Endometrial microvascular endothelial cells (primary cell): ENCODE results near the gene BIN1. TPM values are rescaled to one million over a fixed set of nuclear protein-coding genes. Genes with fewer than 3 reads are reported as not detected.

Experiments
- in situ Hi-C: cut with HindIII; loops from 2 replicates; pipeline ENCODE4 v1.10.0; 2017; ENCODE audit warnings: low sequenced_read_pairs, low pct_unique_long_range_greater_than_20kb; ENCODE audit errors: inconsistent ontology term
- total RNA-seq: library from RNA; depleted of rRNA; stranded (reverse); fragments of >200 nt; gene quantifications from one replicate; pipeline ENCODE4 v1.2.3, GENCODE V29; 2015; ENCODE audit errors: inconsistent ontology term

The BIN1 gene
- total RNA-seq, 1 donor from 2014 or later, result 31.5 TPM

DNA sequence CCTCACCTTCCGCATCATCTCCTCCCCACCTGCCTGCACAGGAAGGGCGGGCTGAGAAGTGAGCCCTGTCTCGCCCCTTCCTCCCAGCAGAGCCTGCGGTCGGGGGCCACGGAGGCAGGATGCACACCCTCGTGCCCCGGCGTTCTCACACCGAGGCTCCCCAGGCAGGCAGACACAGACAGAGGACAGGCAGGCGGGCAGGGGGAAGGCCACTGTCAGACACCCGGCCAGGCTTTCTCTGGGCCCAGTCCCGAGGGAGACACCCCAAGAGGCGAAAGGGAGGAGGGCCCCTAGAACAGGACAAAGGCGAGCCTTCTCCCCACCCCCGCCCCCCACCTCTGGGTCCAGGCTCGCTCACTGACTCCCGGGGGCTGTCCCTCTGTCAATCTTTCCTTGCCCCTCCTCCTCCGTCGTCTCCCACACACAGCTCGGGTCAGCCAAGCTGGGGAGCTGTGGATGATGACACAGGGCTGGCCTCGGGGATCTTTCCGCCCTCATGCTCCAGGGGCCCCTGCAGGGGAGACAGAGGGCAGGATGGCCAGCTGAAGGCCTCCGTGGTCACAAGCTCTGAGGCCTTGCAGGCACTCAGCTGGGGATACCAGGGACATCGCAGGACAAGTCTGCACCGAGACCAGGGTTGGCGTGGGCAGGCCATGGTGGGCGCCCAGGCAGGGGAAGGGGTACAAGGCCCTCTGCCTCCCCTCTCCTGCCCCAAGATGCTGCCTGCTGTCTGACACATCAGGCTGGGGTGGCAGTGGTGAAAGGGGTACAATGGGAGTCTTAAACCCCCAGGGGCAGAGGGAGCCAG is 24.9 kb downstream of the BIN1 start:
- in situ Hi-C loops, result no loop called here

DNA sequence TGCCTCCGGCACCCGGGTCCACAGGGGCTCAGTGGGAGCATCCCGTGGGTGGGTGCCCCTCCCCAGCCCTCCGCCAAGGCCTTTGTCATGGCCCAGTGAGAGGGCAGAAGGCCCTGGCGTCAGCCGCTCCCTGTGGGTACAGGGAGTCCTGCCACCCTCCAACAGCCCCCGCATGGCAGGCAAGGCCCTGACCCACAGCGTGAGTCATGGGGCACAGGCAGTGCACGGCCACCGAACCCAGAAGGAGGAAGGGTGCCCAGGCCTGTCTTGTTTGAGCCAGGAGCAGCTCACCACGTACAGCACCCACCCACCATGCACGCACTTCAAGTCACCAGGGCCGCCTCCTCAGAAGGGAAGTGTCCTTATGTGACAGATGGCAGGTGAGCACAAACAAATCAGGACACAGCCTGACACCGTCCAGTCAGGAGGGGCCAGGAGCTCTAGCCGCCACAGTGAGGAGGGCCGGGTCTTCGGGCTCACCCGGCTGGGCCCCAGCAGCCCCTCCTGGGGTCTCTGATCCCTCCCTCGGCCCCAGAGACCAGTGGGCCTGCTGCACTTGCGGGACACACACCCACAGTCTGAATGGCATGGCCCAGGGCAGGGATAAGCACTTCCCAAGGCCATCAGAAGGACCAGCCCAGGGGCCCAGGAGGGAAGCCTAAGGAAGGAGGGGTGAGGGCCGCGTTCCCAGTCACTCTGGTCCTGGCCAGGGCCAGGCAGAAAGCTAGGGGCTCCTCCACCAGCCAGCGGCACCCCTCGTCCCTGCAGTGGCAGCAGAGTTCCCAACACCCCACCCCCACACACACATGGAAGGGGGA is 25.8 kb downstream of the BIN1 start:
- in situ Hi-C loops, result no loop called here

DNA sequence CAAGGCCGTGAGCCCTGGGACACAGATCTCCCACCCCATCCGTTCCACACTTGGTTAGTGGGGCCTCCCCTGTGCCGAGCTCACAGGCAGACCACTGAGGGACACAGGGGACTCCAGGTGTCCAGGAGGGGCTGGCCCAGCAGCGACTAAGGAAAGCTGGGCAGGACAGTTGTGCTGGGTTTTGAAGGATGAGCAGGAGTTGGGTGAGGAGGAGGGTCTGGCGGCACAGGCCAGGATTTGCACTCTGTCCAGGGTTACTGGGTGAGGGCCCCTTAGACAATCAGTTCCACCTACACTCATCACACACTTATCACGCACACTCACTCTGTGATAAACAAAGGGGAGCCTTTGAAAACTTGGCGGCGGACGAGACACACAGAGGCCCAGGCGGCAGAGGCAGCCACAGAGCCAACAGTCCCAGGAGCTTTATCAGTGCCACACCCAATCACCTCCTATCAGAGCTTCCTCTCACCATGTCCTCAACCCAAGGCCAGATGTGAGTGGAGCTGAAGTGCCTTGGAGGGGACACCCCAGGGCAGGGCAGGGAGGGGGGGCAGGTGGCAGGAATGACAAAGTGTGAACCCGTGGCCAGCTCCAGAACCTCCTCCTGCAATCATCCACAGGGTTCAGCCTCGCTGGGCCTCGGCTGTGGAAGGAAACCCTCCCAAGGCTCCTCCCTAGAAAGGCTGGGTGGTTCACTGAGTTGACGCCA is 26.6 kb downstream of the BIN1 start:
- in situ Hi-C loops, result no loop called here

DNA sequence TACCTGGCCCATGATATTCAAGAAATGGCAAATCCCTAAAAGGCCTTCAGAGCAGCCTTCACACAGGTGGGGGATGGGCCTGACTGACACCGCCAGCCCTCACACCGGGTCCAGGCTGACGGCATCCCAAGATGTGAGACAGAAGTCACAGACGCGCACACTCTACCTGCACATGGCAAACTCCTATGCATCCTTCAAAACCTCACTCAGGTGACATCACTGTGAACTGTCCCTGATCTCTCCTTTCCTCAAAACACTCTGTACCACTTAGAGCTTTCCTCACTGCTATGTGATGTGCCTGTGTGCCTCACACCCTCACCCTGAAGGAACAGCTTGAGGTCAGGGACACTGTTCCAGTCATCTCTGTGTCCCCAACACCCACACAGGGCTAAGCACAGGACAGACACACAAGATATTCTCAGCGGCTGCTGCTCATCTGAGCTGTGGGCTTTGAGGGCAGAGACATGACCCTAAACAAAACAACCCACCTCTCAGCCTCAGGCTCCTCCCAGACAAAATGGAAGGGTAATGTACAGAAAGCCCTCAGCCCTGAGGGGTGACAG is 27.5 kb downstream of the BIN1 start:
- in situ Hi-C loops, result no loop called here

- in situ Hi-C loops, result no loop called here
Observed at GRCh38 chr2:127078666-127079270, 28.2 kb downstream of the BIN1 start.

DNA sequence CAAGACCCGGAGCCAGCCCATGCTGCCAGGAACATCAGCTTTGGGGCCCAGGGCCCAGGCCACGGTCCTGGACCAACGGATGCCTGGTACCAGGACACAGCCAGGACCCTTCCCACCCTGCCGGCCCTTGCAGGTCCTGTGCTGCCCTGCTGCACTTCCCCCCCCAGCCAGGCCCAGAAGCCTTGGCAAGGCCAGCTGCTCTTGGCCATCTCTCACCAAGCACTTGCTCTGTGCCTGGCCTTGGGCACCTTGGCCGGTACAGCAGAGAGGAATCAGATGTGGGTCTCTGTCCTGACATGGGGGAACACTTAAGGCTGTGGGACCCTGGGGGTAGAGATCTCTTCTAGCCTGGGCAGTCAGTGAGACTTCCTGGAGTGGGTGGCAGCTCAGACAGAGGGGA is 28.9 kb downstream of the BIN1 start:
- in situ Hi-C loops, result no loop called here

- in situ Hi-C loops, result no loop called here
Observed at GRCh38 chr2:127076924-127077323, 30.0 kb downstream of the BIN1 start.

DNA sequence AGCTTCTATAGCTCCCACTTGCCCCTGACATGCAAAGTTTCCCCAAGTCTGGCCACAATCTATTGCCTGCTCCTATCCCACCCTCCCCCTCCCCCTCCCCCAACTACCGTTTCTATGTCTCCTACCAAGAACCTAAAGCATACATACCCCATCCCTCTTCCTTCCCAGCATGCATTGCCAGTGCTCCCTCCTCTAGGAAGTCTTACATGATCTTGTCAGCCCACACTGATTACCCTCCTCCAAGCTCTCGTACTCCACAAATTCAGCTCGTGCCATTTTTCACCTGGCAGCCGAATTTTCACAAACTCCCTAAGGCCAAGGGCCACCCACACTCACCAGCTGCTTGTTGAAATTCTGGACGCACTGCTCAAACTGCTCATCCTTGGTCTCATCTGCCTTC is 30.7 kb downstream of the BIN1 start:
- in situ Hi-C loops, result no loop called here

GRCh38 chr2:127075821-127076220 is 31.1 kb downstream of the BIN1 start:
- in situ Hi-C loops, result no loop called here

DNA sequence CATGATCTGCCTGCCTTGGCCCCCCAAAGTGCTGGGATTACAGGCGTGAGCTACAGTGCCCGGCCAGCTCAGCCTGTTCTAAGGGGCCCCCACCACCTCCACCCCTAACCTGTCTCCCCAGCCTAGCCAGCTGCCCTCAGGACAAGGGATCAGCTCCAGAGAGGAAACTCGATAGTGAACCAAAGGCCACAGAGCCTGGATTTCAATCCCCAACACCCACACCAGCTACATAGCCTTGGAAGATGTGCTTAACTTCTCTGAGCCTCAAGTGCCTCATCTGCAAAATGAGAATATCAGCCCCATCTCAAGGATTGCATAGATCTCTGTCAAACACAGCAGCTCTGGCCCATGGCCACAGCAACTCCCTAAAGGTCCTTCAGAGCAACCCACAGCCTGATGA is 32.0 kb downstream of the BIN1 start:
- in situ Hi-C loops, result no loop called here

DNA sequence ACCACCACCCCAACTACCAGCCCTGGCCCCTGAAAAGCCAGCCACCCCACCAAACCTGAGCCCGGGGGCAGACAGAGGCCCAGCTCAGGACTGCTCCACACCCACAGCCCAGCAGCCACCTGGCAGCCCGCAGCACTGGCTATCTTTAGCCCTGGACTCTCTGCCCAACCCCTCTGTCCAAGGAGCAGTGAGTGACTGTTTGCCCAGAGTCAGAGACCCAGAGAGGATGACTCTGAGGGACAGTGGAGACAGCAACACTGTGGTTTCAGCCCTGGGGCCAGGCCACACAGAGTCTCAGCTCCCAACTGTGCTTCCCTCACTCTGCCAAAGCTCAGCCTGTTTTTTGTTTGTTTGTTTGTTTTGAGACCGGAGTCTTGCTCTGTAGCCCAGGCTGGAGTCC is 32.6 kb downstream of the BIN1 start:
- in situ Hi-C loops, result no loop called here

- in situ Hi-C loops, result no loop called here
Observed at GRCh38 chr2:127072970-127073369, 34.0 kb downstream of the BIN1 start.

DNA sequence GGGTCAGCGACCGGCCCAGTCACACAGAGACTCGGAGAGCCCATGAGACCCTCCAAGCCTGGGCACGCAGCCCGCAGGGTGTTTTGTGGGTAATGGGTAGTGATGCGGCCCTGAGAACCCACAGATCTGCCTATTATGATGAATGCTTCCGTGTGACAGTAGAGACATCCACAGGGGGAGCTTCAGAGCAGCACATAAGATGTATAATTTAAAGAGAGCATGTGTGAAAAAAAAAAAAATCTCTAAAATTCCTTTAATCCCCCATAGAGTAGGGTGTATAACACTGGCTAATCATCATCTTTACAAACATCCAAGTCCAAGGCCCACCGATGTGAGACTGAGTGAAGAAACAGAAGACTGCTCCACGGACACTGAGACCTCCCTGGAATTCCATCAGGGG is 34.6 kb downstream of the BIN1 start:
- in situ Hi-C loops, result no loop called here

GRCh38 chr2:127071901-127072328 is 35.0 kb downstream of the BIN1 start:
- in situ Hi-C loops, result no loop called here

DNA sequence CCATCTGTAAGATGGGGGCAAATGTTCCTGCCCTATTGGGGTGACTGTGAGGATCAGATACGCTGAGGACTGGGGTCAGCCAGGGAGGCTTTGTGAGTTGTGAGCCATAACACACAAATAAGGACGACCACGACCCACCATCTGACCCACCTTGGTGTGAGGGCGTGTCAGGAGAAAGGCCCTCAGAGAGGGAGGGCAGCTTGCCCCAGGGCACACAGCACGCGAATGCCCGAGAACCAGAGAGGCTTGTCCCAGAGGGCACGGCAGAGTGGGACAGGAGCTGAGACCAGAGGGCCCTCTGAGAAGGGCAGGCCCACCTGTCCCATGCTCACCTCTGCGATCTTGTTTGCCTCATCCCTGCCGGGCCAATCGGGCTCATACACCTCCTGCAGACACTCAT is 36.7 kb downstream of the BIN1 start:
- in situ Hi-C loops, result no loop called here

DNA sequence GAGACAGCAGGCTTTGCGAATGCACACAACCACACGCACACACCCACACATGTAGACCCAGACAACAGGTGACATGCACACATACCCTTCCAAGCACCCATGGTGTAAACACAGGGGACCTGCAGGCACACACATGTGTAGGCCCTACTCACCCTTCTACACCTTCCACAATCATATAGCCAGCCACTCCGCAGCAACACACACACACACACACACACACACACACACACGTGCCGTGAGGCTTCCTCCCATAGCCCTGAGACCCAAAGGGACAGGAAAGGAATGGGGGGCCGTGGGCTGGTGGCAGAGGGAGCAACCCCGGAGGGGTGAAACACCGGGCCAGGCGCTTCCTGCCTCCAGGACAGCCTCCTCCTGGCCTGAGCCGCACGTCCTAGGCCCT is 37.4 kb downstream of the BIN1 start:
- in situ Hi-C loops, result no loop called here

DNA sequence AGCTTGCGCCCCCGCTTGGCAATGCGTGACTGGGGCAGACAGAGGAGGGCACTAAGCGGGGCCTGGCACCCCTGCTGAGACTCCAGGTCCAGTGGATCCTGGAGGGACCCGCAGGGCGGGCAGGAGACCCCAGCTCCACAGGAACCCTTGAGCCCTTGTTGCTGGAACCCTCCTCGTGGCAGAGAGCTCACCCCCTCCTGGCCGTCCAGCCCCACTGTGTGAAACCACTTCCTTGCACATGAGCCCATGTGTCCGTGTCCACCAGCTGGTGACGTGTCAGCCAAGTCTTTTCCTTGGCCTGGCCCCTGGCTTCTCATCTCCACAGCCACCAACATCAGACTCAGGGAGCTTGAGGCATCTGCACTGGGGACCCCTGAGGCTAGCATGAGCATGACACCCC is 38.0 kb downstream of the BIN1 start:
- in situ Hi-C loops, result no loop called here

DNA sequence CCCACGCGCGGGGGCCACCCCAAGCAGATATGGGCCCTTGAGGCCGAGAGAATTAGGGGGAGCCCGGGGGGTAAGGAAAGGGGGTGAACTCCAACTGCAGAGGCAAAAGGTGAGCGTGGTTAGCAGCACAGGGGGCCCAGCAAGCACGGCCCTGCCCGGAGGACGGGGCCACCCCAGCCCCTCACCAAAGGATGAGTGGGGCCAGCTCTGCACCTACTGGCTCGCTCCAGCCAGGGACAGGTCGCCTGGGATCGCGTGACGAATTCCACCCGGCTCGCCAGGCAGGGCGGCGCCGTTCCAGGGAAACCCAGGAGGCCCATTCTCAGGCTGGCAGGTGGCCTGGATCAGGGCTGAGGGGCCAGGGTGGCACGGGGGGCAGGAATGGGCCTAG is 38.6 kb downstream of the BIN1 start:
- in situ Hi-C loops, result no loop called here
